OCI-LY1 (cell line): ENCODE results near the gene SYNE2.

Experiments used
- CTCF ChIP-seq: fragments of 200-600 bp; sonication (generic), shearing (Covaris generic); IDR thresholded peaks from 2 replicates; pipeline ENCODE4 v1.5.1; 2017; ENCODE audit warnings: mild to moderate bottlenecking, antibody characterized with exemption, low read length, moderate library complexity, mixed read lengths
- EZH2 ChIP-seq: fragments of 200-600 bp; sonication (generic), shearing (Covaris generic); IDR thresholded peaks from 2 replicates; pipeline ENCODE4 v1.8.0; 2017; ENCODE audit warnings: borderline replicate concordance, mixed run types, mild to moderate bottlenecking, antibody characterized with exemption, low read length, moderate library complexity, mixed read lengths

- TF ChIP-seq CTCF (no peak), EZH2 (no peak)
These were observed 135.8 kb downstream of the SYNE2 start for GRCh38 chr14:63988579-63988978.
